ENCODE measurements around the gene SGPL1.

SGPL1 gene

GRCh38 chr10:70885481-70885880 is 69.7 kb downstream of the SGPL1 start:
- no peak for DNase-seq (ENCODE audit: low spot score)

DNA sequence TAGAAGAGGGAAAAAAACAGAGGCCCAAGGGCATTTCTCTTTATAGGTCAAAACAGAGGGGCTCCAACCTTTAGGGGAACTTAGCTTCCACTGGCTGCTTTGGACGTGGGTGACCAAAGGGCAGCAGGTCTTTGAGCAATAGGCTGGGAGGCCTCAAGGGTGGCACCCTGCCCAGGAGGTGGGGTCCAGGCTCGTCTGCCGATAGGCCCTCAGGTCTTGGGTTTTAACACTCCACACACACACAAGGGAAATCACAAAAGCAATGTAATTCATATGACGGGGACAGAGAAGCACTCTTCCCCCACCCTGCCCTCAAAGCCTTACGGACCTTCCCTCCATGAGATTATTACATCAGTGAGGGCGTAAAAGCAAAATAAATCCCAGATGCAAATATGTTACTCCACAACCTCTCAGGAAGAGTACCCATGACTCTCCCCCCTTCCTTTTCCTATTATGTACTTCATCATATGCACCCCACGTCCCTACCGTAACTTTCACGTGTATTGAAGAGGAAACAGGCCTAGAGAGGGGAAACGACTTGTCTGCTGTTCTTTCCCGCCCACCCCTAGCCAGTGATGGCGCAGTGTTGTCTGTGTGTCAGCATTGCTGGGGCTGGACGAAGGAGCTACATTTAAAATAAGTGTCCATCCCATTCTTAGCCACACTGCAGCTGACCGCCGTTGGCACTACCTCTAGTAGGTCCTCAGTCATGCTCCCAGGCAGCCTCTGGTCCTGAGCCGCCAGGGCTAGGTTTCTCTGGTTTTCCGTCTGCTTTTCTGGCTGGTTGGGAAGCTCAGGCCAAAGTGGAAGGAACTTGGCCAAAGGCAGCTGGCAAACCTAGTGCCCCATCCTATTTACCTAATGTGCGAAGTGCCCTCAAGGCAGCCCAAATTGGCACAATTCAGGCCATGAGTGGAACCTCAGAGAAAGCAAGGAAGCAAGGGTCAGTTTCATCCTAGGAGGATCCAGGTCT is 70.5 kb downstream of the SGPL1 start:
- DNase-seq (ENCODE audit: low spot score) = no peak

- no peak for DNase-seq (ENCODE audit: low spot score)
Measured at GRCh38 chr10:70886921-70887665, 71.3 kb downstream of the SGPL1 start.

DNA sequence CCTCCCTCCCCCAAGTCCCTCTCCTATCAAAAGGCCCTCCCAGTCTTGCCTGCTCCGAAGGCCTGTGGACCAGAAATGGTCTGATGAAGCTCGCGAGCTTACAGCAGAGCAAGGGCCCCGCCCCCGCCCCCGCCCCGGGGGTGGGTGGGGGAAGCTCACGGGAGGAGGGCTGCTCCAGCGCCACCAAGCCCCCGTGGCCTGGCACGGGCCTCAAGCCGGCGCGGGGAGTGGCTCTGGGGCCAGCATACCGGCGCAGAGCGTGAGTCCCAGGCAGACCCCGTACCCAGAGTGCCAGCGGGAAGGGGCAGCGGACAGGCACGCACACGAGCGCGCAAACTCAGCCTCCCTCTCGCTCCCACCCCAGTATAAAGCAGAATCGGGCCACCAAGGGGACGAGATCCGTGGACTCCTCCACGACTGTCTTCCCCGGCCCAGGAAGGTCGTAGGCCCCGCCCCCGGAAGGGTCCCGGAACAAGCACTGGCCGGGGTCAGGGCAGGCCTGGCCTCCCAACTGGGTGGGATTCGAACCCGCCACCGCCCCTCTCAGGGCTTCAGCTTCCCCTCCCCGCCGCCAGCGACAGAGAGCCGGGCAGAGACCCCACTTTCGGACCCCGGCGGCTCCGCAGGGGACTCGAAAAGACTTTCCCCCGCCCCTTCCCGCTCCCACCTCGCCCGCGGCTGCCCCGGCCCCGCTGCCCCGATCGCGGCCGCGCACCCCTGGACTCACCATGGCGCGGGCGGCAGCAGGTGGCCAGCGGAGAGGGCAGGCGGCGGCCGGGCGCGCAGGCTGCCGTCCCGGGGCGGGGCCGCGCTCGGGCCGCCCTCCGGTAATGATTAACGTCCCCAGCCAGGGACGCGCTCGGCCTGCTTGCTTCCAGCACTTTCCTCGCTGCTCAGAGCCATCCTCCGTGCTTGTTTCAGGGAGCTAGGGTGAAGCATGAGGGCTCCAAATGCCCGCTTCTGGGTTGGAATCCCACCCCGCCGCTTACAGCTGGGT is 72.4 kb downstream of the SGPL1 start, which contains the start of gene PCBD1:
PCBD1 (minus strand) TSS at position 762 of the 997 bp plus-strand sequence; CDS start at position 730, 32 bp downstream.
- peak; percentile 91 for DNase-seq (ENCODE audit: low spot score)

- DNase-seq (ENCODE audit: low spot score) = no peak
Measured at GRCh38 chr10:70889291-70889690, 73.5 kb downstream of the SGPL1 start.

DNA sequence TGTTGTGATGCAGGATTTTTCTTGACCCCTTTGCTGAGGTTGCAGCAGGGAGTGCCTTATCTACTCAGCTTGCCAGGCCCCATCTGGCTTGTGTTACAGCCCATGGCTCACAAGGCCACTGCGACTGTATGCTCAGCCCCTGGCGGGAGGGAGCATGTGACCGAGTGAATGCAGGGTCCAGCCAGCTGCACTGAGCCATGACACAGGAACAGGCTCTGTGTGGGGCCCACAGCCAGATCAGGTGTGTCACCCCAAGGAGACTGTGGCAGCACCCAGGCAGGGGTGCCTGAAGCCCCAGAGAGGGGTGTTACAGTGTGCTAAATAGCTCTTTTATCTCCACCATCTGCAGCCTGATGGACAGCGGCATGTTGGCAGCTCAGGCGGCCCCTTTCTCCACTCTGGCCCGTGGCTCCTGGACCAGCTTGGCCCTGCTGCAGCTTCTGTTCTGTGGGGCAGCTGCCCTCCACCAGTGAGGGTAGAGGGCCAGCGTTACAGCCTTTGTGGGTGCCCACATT is 75.2 kb downstream of the SGPL1 start:
- DNase-seq (ENCODE audit: low spot score) = peak; percentile 62

DNA sequence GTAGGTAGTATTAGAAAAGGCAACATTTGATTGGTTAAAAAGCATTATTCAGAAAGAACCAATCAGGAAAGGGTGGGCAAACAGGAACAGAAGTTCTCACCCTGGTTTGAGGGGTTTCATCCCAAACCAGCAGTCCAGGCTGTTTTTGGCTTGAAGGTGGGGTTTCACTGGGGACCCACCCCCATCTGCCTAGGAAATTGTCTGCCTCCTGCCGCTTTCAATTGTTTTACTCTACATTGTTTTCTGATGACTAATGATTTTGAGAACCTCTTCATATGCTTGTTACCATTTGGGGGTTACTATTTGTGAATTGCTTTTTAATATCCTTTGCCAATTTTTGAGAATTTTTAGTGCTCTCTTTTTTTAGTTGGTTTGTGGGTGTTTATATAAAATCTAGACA is 75.9 kb downstream of the SGPL1 start:
- no peak for DNase-seq (ENCODE audit: low spot score)

- DNase-seq (ENCODE audit: low spot score) = no peak
Measured at GRCh38 chr10:70892631-70893030, 76.9 kb downstream of the SGPL1 start.

DNA sequence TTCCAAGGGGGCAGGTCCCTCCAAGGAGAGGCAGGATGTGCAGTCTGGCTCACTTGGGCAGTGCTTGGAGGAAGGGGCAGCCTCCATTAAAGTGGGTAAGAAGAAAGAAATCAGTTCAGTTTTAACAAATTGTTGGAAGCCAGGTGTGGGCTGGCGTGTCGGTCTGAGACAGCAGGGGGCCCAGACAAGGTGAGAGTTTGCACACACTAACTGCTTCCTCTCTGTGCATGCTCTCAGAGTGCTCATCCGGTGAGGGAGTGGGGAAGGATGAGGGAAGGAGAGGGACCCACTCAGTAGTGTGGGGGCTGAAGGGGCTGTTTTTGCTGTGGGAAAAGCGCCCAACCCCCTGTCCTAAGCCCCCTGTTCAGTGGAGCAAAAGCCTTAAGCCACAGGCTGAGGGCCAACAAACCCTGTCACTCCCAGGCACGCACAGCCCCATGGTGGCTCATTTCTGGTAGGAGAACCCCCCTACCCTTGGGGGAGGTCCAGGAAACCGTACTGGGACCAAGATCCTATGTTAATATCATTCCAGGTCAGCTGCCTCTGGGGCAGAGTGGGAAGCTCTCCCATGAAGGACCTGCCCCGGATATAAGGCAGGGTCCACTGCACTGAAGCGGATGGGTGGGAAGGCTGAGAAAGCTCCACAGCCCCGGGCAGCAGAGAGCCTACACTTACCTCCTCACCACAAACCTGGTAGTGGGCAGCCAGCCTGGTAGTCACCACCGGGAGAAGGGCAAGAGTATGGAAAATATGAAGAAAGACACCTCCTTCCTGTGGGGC is 77.7 kb downstream of the SGPL1 start:
- DNase-seq (ENCODE audit: low spot score) = no peak

- DNase-seq (ENCODE audit: low spot score) = no peak
Measured at GRCh38 chr10:70894416-70894815, 78.7 kb downstream of the SGPL1 start.

- no peak for DNase-seq (ENCODE audit: low spot score)
Measured at GRCh38 chr10:70896551-70896950, 80.8 kb downstream of the SGPL1 start.

DNA sequence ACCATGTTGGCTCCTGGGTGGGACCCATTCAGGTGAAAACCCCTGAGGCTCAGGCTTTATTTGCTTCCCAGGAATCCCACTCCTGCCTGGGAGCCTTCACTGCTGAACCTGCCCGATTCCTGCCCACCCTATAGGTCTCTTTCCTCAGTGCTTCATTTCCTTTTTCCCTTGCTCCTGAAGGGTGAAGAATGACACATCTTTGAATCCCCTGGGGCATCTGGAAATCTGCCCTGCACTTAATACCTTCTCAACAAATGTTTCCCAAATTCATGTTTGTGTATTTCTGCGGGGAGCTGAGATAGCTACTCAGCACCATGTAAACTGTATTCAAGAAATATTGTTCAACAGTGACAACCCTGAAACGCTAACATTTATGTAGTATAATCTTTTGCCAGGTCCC is 82.9 kb downstream of the SGPL1 start:
- DNase-seq (ENCODE audit: low spot score) = no peak

GRCh38 chr10:70899096-70899495 is 83.3 kb downstream of the SGPL1 start:
- DNase-seq (ENCODE audit: low spot score) = no peak

GRCh38 chr10:70901276-70901878 is 85.6 kb downstream of the SGPL1 start:
- no peak for DNase-seq (ENCODE audit: low spot score)

DNA sequence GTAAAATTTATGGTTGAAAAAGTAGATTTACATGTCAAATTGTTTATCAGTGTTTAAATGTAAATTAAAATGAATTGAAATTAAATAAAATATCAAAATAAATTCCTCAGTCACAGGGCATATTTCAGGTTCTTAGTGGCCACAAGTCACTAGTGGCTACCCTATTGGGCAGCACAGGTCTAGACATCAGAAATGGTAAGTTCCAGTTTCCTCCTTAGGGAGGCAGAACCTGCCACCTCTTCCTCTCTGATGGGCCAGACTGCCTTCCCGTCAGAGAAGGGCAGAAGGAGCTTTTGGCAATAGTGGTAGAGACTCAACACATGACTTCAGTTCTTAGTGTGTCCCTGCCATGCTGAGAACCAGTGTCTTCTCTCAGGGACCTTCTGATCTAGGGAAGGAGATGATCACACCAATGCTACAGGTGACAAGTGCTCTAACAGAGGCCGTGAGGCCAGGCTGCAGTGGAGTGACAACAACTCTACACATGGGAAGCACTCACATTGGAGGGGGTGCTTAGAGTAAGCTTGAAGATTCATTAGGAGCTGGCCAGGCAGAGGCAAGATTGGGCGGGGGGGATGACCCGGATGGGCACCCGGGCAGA is 87.0 kb downstream of the SGPL1 start:
- DNase-seq (ENCODE audit: low spot score) = no peak

GRCh38 chr10:70903262-70903921 is 87.6 kb downstream of the SGPL1 start:
- DNase-seq (ENCODE audit: low spot score) = peak; percentile 84

- DNase-seq (ENCODE audit: low spot score) = no peak
Measured at GRCh38 chr10:70905071-70906021, 89.6 kb downstream of the SGPL1 start.

Measured in AG20443 (cell line).